ENCODE measurements around the gene CYLC2. TPM values are rescaled to one million over a fixed set of nuclear protein-coding genes. Genes with fewer than 3 reads are reported as not detected.

CYLC2 gene
- total and polyA plus RNA-seq, 5 experiments from 2014 or later: not detected

GRCh38 chr9:103041961-103042360 is 46.8 kb downstream of the CYLC2 start:
- Mint-ChIP-seq H3K36me3 (no peaks in the 10 kb centered on the region), H3K4me3 (no peak overlapping the region), H3K27ac (no peak overlapping the region), H3K4me1 (no peaks in the 10 kb centered on the region), H3K9me3 (peaks cover 4 to 27% (median 15%) of the 10 kb centered on the region in 9 donors), H3K27me3 (no peaks in the 10 kb centered on the region)
- POLR2A ChIA-PET: no interaction called here
- ATAC-seq (no peak), DNase-seq (no peak)

Data from naive thymus-derived CD8-positive, alpha-beta T cell (primary cell).